Measurements from ENCODE around the gene MAPT.

Gene MAPT

GRCh38 chr17:45976391-45976754 lies 82.0 kb downstream of the MAPT start:
- Histone ChIP-seq H3K4me2 (ENCODE audit: low read length) (no peak overlapping the region), H3K4me1 (ENCODE audit: control insufficient read depth, low read length) (peaks cover 11% of the 10 kb centered on the region), H3K27me3 (ENCODE audit: control insufficient read depth, low read length) (peaks cover 12% of the 10 kb centered on the region; the same call in 1 of the 2 replicates), H3K9me2 (replicated peaks; ENCODE audit: control insufficient read depth, low read length) (no peaks in the 10 kb centered on the region), H3K79me2 (ENCODE audit: control insufficient read depth, low read length) (no peaks in the 10 kb centered on the region), H3K9me3 (ENCODE audit: control insufficient read depth, insufficient read depth, low read length) (no peaks in the 10 kb centered on the region), H3F3A (ENCODE audit: control insufficient read depth, insufficient read depth) (no peaks in the 10 kb centered on the region), H3K27ac (ENCODE audit: low read depth, low read length) (no peak overlapping the region), H4K20me1 (ENCODE audit: control insufficient read depth, insufficient read depth, low read depth, low read length) (no peaks in the 10 kb centered on the region), H3K36me3 (ENCODE audit: control insufficient read depth, low read length) (no peaks in the 10 kb centered on the region), H3K4me3 (ENCODE audit: low read length) (no peak overlapping the region)
- no peak for TF ChIP-seq EZH2phosphoT487 (IDR thresholded peaks at IDR 0.05; ENCODE audit: borderline replicate concordance, low read length)
- no peak for TF ChIP-seq CTCF (IDR thresholded peaks at IDR 0.05; ENCODE audit: low read depth, low read length, poor library complexity, severe bottlenecking)

- TF ChIP-seq CTCF (IDR thresholded peaks at IDR 0.05; ENCODE audit: low read depth, low read length, poor library complexity, severe bottlenecking) (no peak), EZH2phosphoT487 (IDR thresholded peaks at IDR 0.05; ENCODE audit: borderline replicate concordance, low read length) (no peak)
- no peaks in the 10 kb centered on the region for H3F3A ChIP-seq (ENCODE audit: control insufficient read depth, insufficient read depth)
- no peak overlapping the region for H3K4me3 ChIP-seq (ENCODE audit: low read length)
- H3K79me2 ChIP-seq (ENCODE audit: control insufficient read depth, low read length), result no peaks in the 10 kb centered on the region
- no peak overlapping the region for H3K27ac ChIP-seq (ENCODE audit: low read depth, low read length)
- H4K20me1 ChIP-seq (ENCODE audit: control insufficient read depth, insufficient read depth, low read depth, low read length), result no peaks in the 10 kb centered on the region
- H3K4me2 ChIP-seq (ENCODE audit: low read length), result no peak overlapping the region
- peaks cover 11% of the 10 kb centered on the region for H3K4me1 ChIP-seq (ENCODE audit: control insufficient read depth, low read length)
- H3K36me3 ChIP-seq (ENCODE audit: control insufficient read depth, low read length), result no peaks in the 10 kb centered on the region
- H3K9me3 ChIP-seq (ENCODE audit: control insufficient read depth, insufficient read depth, low read length), result no peaks in the 10 kb centered on the region
- no peaks in the 10 kb centered on the region for H3K9me2 ChIP-seq (replicated peaks; ENCODE audit: control insufficient read depth, low read length)
- H3K27me3 ChIP-seq (ENCODE audit: control insufficient read depth, low read length), result peaks cover 12% of the 10 kb centered on the region; the same call in 1 of the 2 replicates
Observed at GRCh38 chr17:45976755-45977505, 82.6 kb downstream of the MAPT start.

- Histone ChIP-seq H4K20me1 (ENCODE audit: control insufficient read depth, insufficient read depth, low read depth, low read length) (no peaks in the 10 kb centered on the region), H3K4me2 (ENCODE audit: low read length) (no peak overlapping the region), H3K4me1 (ENCODE audit: control insufficient read depth, low read length) (peaks cover 11% of the 10 kb centered on the region), H3F3A (ENCODE audit: control insufficient read depth, insufficient read depth) (no peaks in the 10 kb centered on the region), H3K79me2 (ENCODE audit: control insufficient read depth, low read length) (no peaks in the 10 kb centered on the region), H3K9me3 (ENCODE audit: control insufficient read depth, insufficient read depth, low read length) (no peaks in the 10 kb centered on the region), H3K9me2 (replicated peaks; ENCODE audit: control insufficient read depth, low read length) (no peaks in the 10 kb centered on the region), H3K36me3 (ENCODE audit: control insufficient read depth, low read length) (no peaks in the 10 kb centered on the region), H3K4me3 (ENCODE audit: low read length) (no peak overlapping the region), H3K27ac (ENCODE audit: low read depth, low read length) (no peak overlapping the region), H3K27me3 (ENCODE audit: control insufficient read depth, low read length) (peaks cover 12% of the 10 kb centered on the region; the same call in 1 of the 2 replicates)
- TF ChIP-seq EZH2phosphoT487 (IDR thresholded peaks at IDR 0.05; ENCODE audit: borderline replicate concordance, low read length) (no peak), CTCF (IDR thresholded peaks at IDR 0.05; ENCODE audit: low read depth, low read length, poor library complexity, severe bottlenecking) (no peak)
Observed at GRCh38 chr17:45977506-45977824, 83.1 kb downstream of the MAPT start.
